Measurements from ENCODE around the gene NGEF. TPM values are rescaled to one million over a fixed set of nuclear protein-coding genes. Genes with fewer than 3 reads are reported as not detected.

NGEF gene
- total RNA-seq, 1 experiment from 2014 or later: 0.34 TPM

- no peak for DNase-seq (ENCODE audit: low read depth)
These were observed 34.1 kb upstream of the NGEF start for GRCh38 chr2:233047206-233047605.

GRCh38 chr2:233044974-233045605 is 32.0 kb upstream of the NGEF start:
- DNase-seq (ENCODE audit: low read depth): no peak

GRCh38 chr2:233042549-233042948 is 29.5 kb upstream of the NGEF start:
- DNase-seq (ENCODE audit: low read depth): no peak

GRCh38 chr2:233041722-233042323 is 28.8 kb upstream of the NGEF start:
- DNase-seq (ENCODE audit: low read depth): no peak

DNA sequence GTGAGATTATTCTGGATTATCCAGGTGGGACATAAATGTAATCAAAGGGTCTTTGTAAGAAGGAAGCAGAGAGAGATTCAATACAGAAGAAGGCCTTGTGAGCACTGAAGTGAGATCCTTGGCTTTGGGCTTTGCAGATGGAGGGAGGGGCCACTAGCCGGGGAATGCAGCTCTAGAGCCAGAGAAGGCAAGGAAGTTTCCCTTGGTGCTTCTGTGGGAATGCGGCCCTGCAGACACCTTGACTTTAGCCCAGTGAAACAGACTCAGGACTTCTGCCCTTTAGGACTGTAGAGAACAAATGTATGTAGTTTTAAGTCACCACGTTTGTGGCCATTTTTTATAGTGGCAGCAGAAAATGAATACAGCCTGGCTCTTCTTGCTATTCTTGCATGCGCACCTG is 27.5 kb upstream of the NGEF start:
- no peak for DNase-seq (ENCODE audit: low read depth)

DNA sequence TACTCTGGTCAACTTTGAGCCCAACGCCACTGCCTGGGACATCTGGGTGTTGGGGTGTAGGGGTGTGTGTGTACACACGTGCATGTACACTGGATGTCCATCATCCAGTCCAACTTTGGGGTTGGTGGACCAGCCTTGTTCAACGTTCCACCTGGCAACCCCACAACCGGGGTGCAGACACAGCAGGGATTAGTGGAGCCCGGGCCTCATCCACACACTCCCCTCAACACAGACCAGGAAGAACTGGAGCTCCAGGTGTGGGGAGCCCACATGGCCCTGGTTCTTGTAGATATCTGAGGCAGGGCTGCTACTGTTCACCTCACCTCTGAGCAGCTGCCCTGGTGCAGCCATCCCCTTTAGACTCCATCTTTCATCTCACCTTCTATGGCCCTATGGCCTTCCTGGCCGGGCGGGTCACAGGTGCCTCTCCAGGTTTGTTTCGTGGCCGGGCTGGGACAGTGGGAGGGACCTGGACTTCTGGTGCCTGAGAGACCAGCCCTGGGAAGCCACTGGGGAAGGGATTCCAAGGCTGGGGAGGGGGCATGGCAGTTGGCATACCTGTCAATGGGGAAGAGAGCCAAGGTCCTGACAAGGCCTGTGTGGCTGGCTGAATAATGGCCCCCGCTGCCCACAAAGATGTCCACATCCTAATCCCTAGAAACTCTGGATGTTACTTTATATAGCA is 26.9 kb upstream of the NGEF start:
- no peak for DNase-seq (ENCODE audit: low read depth)

- peak; percentile 84 for DNase-seq (ENCODE audit: low read depth)
These were observed 26.3 kb upstream of the NGEF start for GRCh38 chr2:233039212-233039845.

DNA sequence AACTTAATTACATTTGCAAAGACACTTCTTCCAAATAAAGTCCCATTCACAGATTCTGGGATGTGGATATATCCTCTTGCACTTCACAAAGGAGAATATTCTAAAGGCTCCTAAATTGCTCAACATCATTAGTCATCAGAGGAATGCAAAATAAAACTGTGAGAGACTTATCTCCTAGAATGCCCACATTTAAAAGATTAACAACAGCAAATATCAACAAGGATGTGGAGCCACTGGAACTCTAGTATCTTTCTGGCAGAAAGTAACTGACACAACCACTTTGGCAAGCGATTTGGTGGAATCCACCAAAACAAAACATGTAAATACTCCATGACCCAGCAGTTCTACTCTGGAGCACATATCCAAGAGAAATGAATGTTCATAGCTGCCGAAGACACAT is 24.0 kb upstream of the NGEF start:
- DNase-seq (ENCODE audit: low read depth): peak; percentile 68

GRCh38 chr2:233036162-233036838 is 23.2 kb upstream of the NGEF start:
- DNase-seq (ENCODE audit: low read depth): no peak

DNA sequence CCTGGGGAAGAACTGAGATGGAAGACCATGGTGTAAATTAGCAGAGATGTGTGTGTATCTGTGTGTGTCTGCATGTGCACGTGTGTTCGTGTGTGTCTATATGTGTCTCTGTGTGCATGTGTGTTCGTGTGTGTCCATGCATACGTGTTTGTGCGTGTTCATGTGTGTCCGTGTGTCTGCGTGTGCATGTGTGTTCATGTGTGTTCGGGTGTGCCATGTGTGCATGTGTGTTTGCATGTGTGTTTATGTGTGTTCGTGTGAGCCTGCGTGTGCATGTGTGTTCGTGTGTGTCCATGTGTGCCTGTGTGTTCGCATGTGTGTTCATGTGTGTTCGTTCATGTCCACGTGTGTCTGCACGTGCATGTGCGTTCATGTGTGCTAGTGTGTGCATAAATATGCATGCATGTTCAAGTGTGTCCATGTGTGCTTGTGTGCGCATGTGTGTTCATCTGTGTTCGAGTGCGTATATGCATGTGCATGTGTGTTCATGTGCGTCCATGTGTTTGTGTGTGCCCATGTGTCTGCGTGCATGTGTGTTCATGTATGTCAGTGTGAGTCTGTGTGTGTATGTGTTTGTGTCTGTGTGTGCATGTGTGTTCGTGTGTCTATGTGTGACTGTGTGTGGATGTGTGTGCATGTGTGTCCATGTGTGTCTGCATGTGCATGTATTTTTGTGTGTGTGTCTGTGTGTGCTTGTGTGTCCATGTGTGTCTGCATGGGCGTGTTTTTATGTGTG is 22.5 kb upstream of the NGEF start:
- DNase-seq (ENCODE audit: low read depth): no peak

- DNase-seq (ENCODE audit: low read depth): no peak
These were observed 21.2 kb upstream of the NGEF start for GRCh38 chr2:233034091-233034882.

DNA sequence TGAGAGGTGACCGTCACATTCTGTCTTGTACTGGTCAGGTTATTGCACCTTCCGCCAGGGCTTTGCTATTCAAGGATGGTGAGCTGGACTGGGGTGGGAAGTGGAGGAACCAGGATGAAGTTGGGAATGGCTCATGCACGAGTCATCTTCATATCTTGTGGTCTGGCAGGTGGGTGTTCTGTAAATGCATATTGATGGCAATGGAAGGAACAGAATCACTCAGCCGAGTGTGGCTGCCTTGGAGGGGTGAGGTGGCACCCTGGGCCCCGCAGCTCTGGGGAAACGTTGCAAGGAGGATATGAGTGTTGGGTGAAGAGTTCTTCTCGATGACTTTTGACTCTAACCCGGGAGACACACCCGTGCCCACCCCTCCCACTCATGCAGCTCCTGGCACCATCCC is 20.6 kb upstream of the NGEF start:
- peak; percentile 50 for DNase-seq (ENCODE audit: low read depth)

DNA sequence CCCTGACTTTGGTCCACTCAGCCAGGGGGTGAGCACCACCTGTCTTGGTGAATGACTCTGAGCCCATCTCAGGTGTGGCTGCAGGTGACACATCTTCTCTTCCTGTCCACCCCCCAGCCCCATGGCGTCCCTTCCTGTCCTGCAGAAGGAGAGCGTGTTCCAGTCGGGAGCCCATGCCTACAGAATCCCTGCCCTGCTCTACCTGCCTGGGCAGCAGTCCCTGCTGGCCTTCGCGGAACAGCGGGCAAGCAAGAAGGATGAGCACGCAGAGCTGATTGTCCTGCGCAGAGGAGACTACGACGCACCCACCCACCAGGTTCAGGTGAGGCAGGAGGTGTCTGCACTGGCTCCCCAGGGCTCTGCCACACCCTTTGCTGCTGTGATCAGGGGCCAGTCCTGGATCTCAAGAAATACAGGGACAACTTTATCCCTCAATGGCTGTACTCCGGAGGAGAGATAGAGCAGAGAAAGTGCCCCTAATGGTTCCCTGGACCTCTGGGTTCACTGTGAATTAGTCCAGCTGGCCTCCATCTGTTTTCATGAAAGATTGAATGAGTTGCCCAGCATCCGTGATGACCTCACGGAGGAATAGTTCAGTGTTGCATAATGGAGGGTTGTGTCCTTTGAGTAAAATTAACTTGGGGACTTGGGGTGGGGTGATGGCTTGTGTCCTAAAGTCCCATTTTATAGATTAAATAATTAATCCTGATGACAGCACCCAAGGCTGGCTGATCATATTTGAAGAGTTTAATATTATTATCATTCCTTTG is 19.7 kb upstream of the NGEF start, which contains the start of gene NEU2:
NEU2 (plus strand) TSS at position 122 of the 770 bp plus-strand sequence; CDS start at position 122, 0 bp downstream.
- DNase-seq (ENCODE audit: low read depth): no peak

GRCh38 chr2:233031556-233032500 is 18.8 kb upstream of the NGEF start:
- no peak for DNase-seq (ENCODE audit: low read depth)

- DNase-seq (ENCODE audit: low read depth): no peak
These were observed 16.3 kb upstream of the NGEF start for GRCh38 chr2:233029321-233029720.

GRCh38 chr2:233026198-233026813 is 13.2 kb upstream of the NGEF start:
- DNase-seq (ENCODE audit: low read depth): peak; percentile 43

GRCh38 chr2:233025706-233026105 is 12.7 kb upstream of the NGEF start:
- no peak for DNase-seq (ENCODE audit: low read depth)
